ENCODE results near the gene FAM161B.

Gene FAM161B

GRCh38 chr14:73955674-73956073, 5.8 kb upstream of the FAM161B start:
- CTCF ChIA-PET = no interaction called here
- POLR2A ChIA-PET = no interaction called here
- TF ChIP-seq HDGF (IDR thresholded peaks at IDR 0.05; ENCODE audit: borderline replicate concordance) = no peak
- no peak for TF ChIP-seq ZNF384 (IDR thresholded peaks at IDR 0.05)
- no peak for TF ChIP-seq TARDBP (IDR thresholded peaks at IDR 0.05)
- TF ChIP-seq SUZ12 (IDR thresholded peaks at IDR 0.05) = no peak
- no peak for TF ChIP-seq SP1 (IDR thresholded peaks at IDR 0.05)
- TF ChIP-seq PKNOX1 (IDR thresholded peaks at IDR 0.05) = no peak
- no peak for TF ChIP-seq L3MBTL2 (conservative IDR thresholded peaks at IDR 0.05)
- TF ChIP-seq LEF1 (IDR thresholded peaks at IDR 0.05; ENCODE audit: borderline replicate concordance) = no peak
- TF ChIP-seq ELF4 (IDR thresholded peaks at IDR 0.05) = no peak
- TF ChIP-seq FOXM1 (IDR thresholded peaks at IDR 0.05; ENCODE audit: borderline replicate concordance) = no peak
- TF ChIP-seq CTBP1 (IDR thresholded peaks at IDR 0.05; ENCODE audit: borderline replicate concordance) = no peak
- TF ChIP-seq ARNT (IDR thresholded peaks at IDR 0.05) = no peak
- TF ChIP-seq FOXA1 (IDR thresholded peaks at IDR 0.05) = no peak
- no peak for TF ChIP-seq NFRKB (IDR thresholded peaks at IDR 0.05)
- no peak for TF ChIP-seq BHLHE40 (IDR thresholded peaks at IDR 0.05; ENCODE audit: borderline replicate concordance)
- no peak for TF ChIP-seq FOXK2 (IDR thresholded peaks at IDR 0.05)
- no peak for DNase-seq (ENCODE audit: extremely low spot score)

GRCh38 chr14:73953731-73954130, 3.8 kb upstream of the FAM161B start:
- POLR2A ChIA-PET = interaction anchor here (1.8 kb wide), 1 partner anchor 102 kb away, joined by 5 read pairs; the partner anchor contains the start of gene PTGR2
- no peak for DNase-seq (ENCODE audit: extremely low spot score)
- TF ChIP-seq HDGF (IDR thresholded peaks at IDR 0.05; ENCODE audit: borderline replicate concordance) (no peak), SUZ12 (IDR thresholded peaks at IDR 0.05) (no peak), PKNOX1 (IDR thresholded peaks at IDR 0.05) (no peak), NFRKB (IDR thresholded peaks at IDR 0.05) (no peak), FOXM1 (IDR thresholded peaks at IDR 0.05; ENCODE audit: borderline replicate concordance) (no peak), FOXK2 (IDR thresholded peaks at IDR 0.05) (no peak), CTBP1 (IDR thresholded peaks at IDR 0.05; ENCODE audit: borderline replicate concordance) (no peak), SP1 (IDR thresholded peaks at IDR 0.05) (no peak), TARDBP (IDR thresholded peaks at IDR 0.05) (no peak), LEF1 (IDR thresholded peaks at IDR 0.05; ENCODE audit: borderline replicate concordance) (no peak)
- CTCF ChIA-PET = no interaction called here

- DNase-seq (ENCODE audit: extremely low spot score) = no peak
- TF ChIP-seq ELF4 (IDR thresholded peaks at IDR 0.05) (no peak), NFRKB (IDR thresholded peaks at IDR 0.05) (no peak), LEF1 (IDR thresholded peaks at IDR 0.05; ENCODE audit: borderline replicate concordance) (no peak), ARNT (IDR thresholded peaks at IDR 0.05) (no peak), SP1 (IDR thresholded peaks at IDR 0.05) (no peak), L3MBTL2 (conservative IDR thresholded peaks at IDR 0.05) (no peak), BHLHE40 (IDR thresholded peaks at IDR 0.05; ENCODE audit: borderline replicate concordance) (no peak), PKNOX1 (IDR thresholded peaks at IDR 0.05) (no peak), FOXK2 (IDR thresholded peaks at IDR 0.05) (no peak), FOXA1 (IDR thresholded peaks at IDR 0.05) (no peak), TARDBP (IDR thresholded peaks at IDR 0.05) (no peak), FOXM1 (IDR thresholded peaks at IDR 0.05; ENCODE audit: borderline replicate concordance) (no peak), HDGF (IDR thresholded peaks at IDR 0.05; ENCODE audit: borderline replicate concordance) (no peak), ZNF384 (IDR thresholded peaks at IDR 0.05) (no peak), SUZ12 (IDR thresholded peaks at IDR 0.05) (no peak)
- ChIA-PET POLR2A (interaction anchor here (1.9 kb wide), 1 partner anchor 58 kb away, joined by 7 read pairs; the partner anchor contains the start of gene ZNF410), CTCF (no interaction called here)
Measured at GRCh38 chr14:73945159-73945670, 4.7 kb downstream of the FAM161B start.

DNA sequence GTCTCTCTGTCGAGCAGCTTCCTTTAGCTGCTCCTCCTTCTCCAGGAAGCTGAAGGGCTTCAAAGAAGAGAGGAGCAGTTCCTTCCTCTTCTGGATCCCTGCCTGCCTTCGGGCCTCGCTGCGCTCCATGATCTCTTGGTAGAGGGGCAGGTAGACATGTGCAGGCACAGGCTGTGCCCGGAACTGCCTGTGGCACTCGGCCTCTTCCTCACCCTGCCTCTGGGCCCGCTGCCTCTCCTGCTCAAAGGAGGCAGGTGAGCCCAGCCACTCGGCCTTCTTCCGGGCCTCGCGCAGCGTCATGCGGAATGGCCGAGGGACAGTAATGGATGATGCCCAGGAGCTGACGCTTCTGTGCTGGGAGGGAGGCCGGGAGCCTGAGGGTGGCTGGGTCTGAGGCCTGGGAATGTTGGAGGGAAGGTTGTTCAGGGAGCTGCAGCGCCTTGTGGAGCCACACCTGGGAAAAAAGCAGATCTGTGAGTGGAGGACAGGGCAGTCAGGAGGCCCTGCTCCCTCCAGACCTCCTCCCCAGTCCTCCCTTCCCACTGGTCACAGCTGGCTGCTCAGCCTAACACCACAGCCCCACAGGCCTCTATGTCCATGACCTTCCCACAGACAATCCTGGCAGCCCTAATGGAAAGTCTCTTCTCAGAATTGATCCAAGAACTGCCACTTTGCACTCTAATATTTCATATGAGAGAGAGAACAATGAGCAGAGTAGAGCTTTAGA, 5.3 kb downstream of the FAM161B start:
- CTCF ChIA-PET = interaction anchor here (1.1 kb wide), 1 partner anchor 9 kb away, joined by 4 read pairs; no protein-coding TSS in a partner anchor
- DNase-seq (ENCODE audit: extremely low spot score) = no peak
- POLR2A ChIA-PET = interaction anchor here (1.9 kb wide), 1 partner anchor 58 kb away, joined by 7 read pairs; the partner anchor contains the start of gene ZNF410
- no peak for TF ChIP-seq L3MBTL2 (conservative IDR thresholded peaks at IDR 0.05)

GRCh38 chr14:73943083-73943482, 6.8 kb downstream of the FAM161B start:
- no peak for DNase-seq (ENCODE audit: extremely low spot score)
- ChIA-PET POLR2A (no interaction called here), CTCF (interaction anchor here (0.5 to 1.1 kb wide), 2 partner anchors 7 to 918 kb away, joined by 3 to 4 read pairs; no protein-coding TSS in a partner anchor)
- TF ChIP-seq FOXA1 (IDR thresholded peaks at IDR 0.05) = no peak
- no peak for TF ChIP-seq CTBP1 (IDR thresholded peaks at IDR 0.05; ENCODE audit: borderline replicate concordance)
- TF ChIP-seq ZNF384 (IDR thresholded peaks at IDR 0.05) = no peak
- no peak for TF ChIP-seq HDGF (IDR thresholded peaks at IDR 0.05; ENCODE audit: borderline replicate concordance)
- no peak for TF ChIP-seq NFRKB (IDR thresholded peaks at IDR 0.05)
- no peak for TF ChIP-seq L3MBTL2 (conservative IDR thresholded peaks at IDR 0.05)
- TF ChIP-seq LEF1 (IDR thresholded peaks at IDR 0.05; ENCODE audit: borderline replicate concordance) = no peak
- no peak for TF ChIP-seq TARDBP (IDR thresholded peaks at IDR 0.05)
- no peak for TF ChIP-seq BHLHE40 (IDR thresholded peaks at IDR 0.05; ENCODE audit: borderline replicate concordance)
- TF ChIP-seq ARNT (IDR thresholded peaks at IDR 0.05) = no peak
- TF ChIP-seq PKNOX1 (IDR thresholded peaks at IDR 0.05) = no peak
- TF ChIP-seq ELF4 (IDR thresholded peaks at IDR 0.05) = no peak
- TF ChIP-seq FOXM1 (IDR thresholded peaks at IDR 0.05; ENCODE audit: borderline replicate concordance) = no peak
- TF ChIP-seq SP1 (IDR thresholded peaks at IDR 0.05) = no peak
- TF ChIP-seq SUZ12 (IDR thresholded peaks at IDR 0.05) = no peak
- no peak for TF ChIP-seq FOXK2 (IDR thresholded peaks at IDR 0.05)

Measured in HEK293T (cell line).